Naive thymus-derived CD4-positive, alpha-beta T cell (primary cell): ENCODE data around the gene INPP5A. TPM values are rescaled to one million over a fixed set of nuclear protein-coding genes. Genes with fewer than 3 reads are reported as not detected.
A peak's percentile ranks its signal among the peaks of the same experiment; 100 is the strongest.

Experiments used
- ATAC-seq: fragments of 150-1000 bp; cut with Tn5 transposase; 2 replicates; pipeline ENCODE4 v1.10.0; 2021; ENCODE audit warnings: mild to moderate bottlenecking, moderate library complexity
- CTCF ChIA-PET: fragments of 350-600 bp; sonication (Branson Sonifier 250); formaldehyde crosslinking; loops from one replicate; lab custom pipeline; 2021; ENCODE audit warnings: antibody characterized with exemption; lab: Charles Lee
- POLR2A ChIA-PET: fragments of 350-600 bp; sonication (Branson Sonifier 250); formaldehyde crosslinking; loops from one replicate; lab custom pipeline; 2021; ENCODE audit warnings: antibody characterized with exemption, inconsistent platforms; lab: Charles Lee
- DNase-seq, 9 donors: peaks; one replicate each; pipeline versions ENCODE4 v3.0.0 to v3.0.0-alpha.2; 2020 to 2022; ENCODE audit warnings: mixed read lengths in 1 of 9
- H3K27ac ChIP-seq: one replicate; pipeline ENCODE4 v1.7.0; 2013; ENCODE audit warnings: mild to moderate bottlenecking, low read depth, low read length, moderate library complexity
- H3K27me3 ChIP-seq, 2 donors: one replicate each; pipeline ENCODE4 v1.7.0; 2013; ENCODE audit warnings: low read length in 2 of 2, mild to moderate bottlenecking in 2 of 2, moderate library complexity in 2 of 2; ENCODE audit not compliant: control insufficient read depth in 2 of 2, insufficient read depth in 2 of 2
- H3K36me3 ChIP-seq, 3 experiments: 1 replicate in 2 of 3; 2 replicates in 1 of 3; pipeline ENCODE4 v1.7.0; 2013; ENCODE audit warnings: low read length in 3 of 3, mild to moderate bottlenecking in 3 of 3, moderate library complexity in 1 of 3; ENCODE audit not compliant: insufficient read depth in 3 of 3, control insufficient read depth in 2 of 3
- H3K4me1 ChIP-seq, 2 donors: one replicate each; pipeline ENCODE4 v1.7.0; 2013; ENCODE audit warnings: low read length in 2 of 2, mild to moderate bottlenecking in 2 of 2, moderate library complexity in 1 of 2; ENCODE audit not compliant: control insufficient read depth in 2 of 2, insufficient read depth in 2 of 2
- H3K4me3 ChIP-seq: 2 replicates; pipeline ENCODE4 v1.7.0; 2013; ENCODE audit warnings: mild to moderate bottlenecking, low read length
- H3K9me3 ChIP-seq, 3 experiments: 1 replicate in 2 of 3; 2 replicates in 1 of 3; pipeline ENCODE4 v1.7.0; 2013; ENCODE audit warnings: low read length in 3 of 3; ENCODE audit not compliant: control insufficient read depth in 2 of 3
- H3K27ac Mint-ChIP-seq, 9 donors: one replicate each; pipeline ENCODE4 v1.8.0; 2020 to 2022; ENCODE audit warnings: mixed read lengths in 9 of 9, mild to moderate bottlenecking in 8 of 9, moderate library complexity in 5 of 9, inconsistent platforms in 2 of 9
- H3K27me3 Mint-ChIP-seq, 5 donors: one replicate each; pipeline ENCODE4 v1.8.0; 2021 to 2022; ENCODE audit warnings: mixed read lengths in 5 of 5, mild to moderate bottlenecking in 1 of 5
- H3K36me3 Mint-ChIP-seq, 5 donors: one replicate each; pipeline ENCODE4 v1.8.0; 2020 to 2022; ENCODE audit warnings: mixed read lengths in 5 of 5, mild to moderate bottlenecking in 3 of 5, inconsistent platforms in 1 of 5
- H3K4me1 Mint-ChIP-seq, 7 donors: one replicate each; pipeline ENCODE4 v1.8.0; 2020 to 2022; ENCODE audit warnings: mixed read lengths in 7 of 7, mild to moderate bottlenecking in 3 of 7, inconsistent platforms in 1 of 7
- H3K4me3 Mint-ChIP-seq, 10 donors: one replicate each; pipeline ENCODE4 v1.8.0; 2020 to 2022; ENCODE audit warnings: mild to moderate bottlenecking in 10 of 10, mixed read lengths in 10 of 10, moderate library complexity in 6 of 10, inconsistent platforms in 2 of 10
- H3K9me3 Mint-ChIP-seq, 11 donors: one replicate each; pipeline ENCODE4 v1.8.0; 2020 to 2022; ENCODE audit warnings: mixed read lengths in 11 of 11, mild to moderate bottlenecking in 4 of 11, inconsistent platforms in 1 of 11, moderate library complexity in 1 of 11
- intact Hi-C, 2 donors: fragments of 100-400 bp; cut with micrococcal nuclease; formaldehyde crosslinking; loops; one replicate each; pipeline ENCODE4 v1.15.1; 2023
- polyA plus RNA-seq, 2 donors: library from polyadenylated mRNA; unstranded; fragments of 300-500 nt; fragmentation: Illumina TruSeq; gene quantifications; one replicate each; pipeline ENCODE4 v1.2.3, GENCODE V29; 2021
- total RNA-seq, 6 experiments: library from RNA in 5 of 6; stranded (reverse) in 5 of 6; gene quantifications; 1 replicate in 5 of 6; 2 replicates in 1 of 6; pipeline ENCODE4 v1.2.3 and lab custom pipeline; 2021 to 2026

The INPP5A gene
- total and polyA plus RNA-seq, 7 experiments from 2014 or later, result 0.97 to 30.7 (median 25.0) TPM

DNA sequence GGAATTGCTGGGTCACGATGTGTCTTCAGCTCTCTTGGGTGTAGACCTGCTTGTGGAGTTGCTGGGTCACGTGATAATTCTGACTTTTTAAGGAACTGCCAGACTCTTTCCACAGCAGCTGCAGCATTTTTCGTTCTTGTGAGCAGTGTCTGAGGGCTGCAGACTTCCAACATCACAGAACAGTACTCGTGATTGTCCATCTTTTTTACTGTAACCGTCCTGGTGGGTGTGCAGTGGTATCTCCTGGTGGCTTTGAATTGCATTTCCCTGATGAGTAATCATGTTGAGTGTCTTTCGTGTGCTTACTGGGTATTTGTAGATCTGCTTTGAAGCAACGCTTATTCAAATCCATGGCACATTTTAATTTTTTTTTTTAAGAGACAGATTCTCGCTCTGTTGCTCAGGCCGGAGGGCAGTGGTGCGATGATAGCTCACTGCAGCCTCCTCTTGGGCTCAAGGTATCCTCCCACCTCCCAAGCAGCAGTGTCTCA, 22.7 kb downstream of the INPP5A start:
- no peak for DNase-seq
- ChIA-PET CTCF (interaction anchor here (0.6 to 0.7 kb wide), 4 partner anchors 34 to 291 kb away, joined by 3 to 7 read pairs (median 4); no protein-coding TSS in a partner anchor), POLR2A (no interaction called here)
- no peaks in the 10 kb centered on the region for H3K36me3 ChIP-seq
- H3K4me1 ChIP-seq, result peaks cover 6 to 18% of the 10 kb centered on the region in 2 donors
- intact Hi-C loops, result loop anchor here in 1 of 2 donors (10.0 kb wide), 1 partner anchor 895 kb away; the partner anchor contains the start of gene SCART1
- no peaks in the 10 kb centered on the region for H3K9me3 ChIP-seq
- peak; percentile 28 for ATAC-seq
- H3K4me3 Mint-ChIP-seq, result peak overlapping the region in 5 of 10 donors; percentile 21 to 55 (median 38)
- no peak overlapping the region for H3K4me3 ChIP-seq
- no peaks in the 10 kb centered on the region for H3K9me3 Mint-ChIP-seq
- peak overlapping the region in 4 of 9 donors; percentile 26 to 54 (median 39) for H3K27ac Mint-ChIP-seq
- no peaks in the 10 kb centered on the region for H3K27me3 ChIP-seq
- no peak overlapping the region for H3K27ac ChIP-seq
- H3K4me1 Mint-ChIP-seq, result peaks cover 24 to 61% (median 48%) of the 10 kb centered on the region in 7 donors
- peaks cover 0 to 8% (median 2%) of the 10 kb centered on the region in 5 donors for H3K36me3 Mint-ChIP-seq
- no peaks in the 10 kb centered on the region for H3K27me3 Mint-ChIP-seq

DNA sequence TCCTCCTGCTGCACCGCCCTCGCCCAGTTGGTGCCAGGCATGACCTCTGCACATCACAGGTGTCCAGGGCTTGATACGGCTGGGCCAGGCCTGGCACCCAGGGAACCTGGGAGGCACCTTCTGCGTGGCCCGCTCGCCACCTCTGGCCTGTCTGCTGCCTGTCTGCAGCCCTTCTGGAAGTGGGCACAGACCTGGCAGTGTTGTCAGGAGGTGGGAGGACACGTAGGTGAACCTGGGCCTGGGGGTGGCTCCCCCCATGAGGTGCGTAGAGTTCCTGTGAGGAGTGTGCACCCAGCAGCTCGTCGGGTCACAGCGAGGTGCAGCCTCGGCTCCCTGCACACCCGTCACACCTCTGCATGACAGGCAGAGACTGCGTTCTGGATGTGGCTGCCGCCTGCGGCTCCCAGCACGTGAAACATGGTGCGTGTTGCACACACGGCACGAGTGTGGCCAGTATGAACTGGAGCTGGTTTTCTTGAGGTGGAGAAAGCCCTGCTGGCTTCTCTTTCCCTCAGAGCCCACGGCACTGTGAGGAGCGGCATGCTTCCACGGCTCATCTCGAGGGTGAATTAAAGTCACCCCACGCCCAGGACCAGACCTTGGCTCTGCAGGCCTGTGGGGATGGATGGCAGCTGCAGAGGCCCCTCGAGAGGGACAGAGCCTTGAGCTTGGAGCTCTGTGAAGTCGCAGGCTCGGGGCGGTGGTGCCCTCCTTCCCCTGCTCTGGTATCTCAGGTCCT, 24.8 kb downstream of the INPP5A start:
- H3K4me3 Mint-ChIP-seq, result peak overlapping the region in 2 of 10 donors; percentile 21 to 30
- H3K4me3 ChIP-seq, result no peak overlapping the region
- no peaks in the 10 kb centered on the region for H3K9me3 ChIP-seq
- peaks cover 0 to 5% of the 10 kb centered on the region in 2 donors for H3K4me1 ChIP-seq
- no peaks in the 10 kb centered on the region for H3K27me3 ChIP-seq
- H3K27me3 Mint-ChIP-seq, result no peaks in the 10 kb centered on the region
- DNase-seq, result no peak
- no peak overlapping the region for H3K27ac Mint-ChIP-seq
- no peaks in the 10 kb centered on the region for H3K36me3 ChIP-seq
- H3K27ac ChIP-seq, result no peak overlapping the region
- ChIA-PET CTCF (interaction anchor here (0.6 kb wide), 1 partner anchor 125 kb away, joined by 3 read pairs; no protein-coding TSS in a partner anchor), POLR2A (no interaction called here)
- peaks cover 0 to 5% (median 0%) of the 10 kb centered on the region in 5 donors for H3K36me3 Mint-ChIP-seq
- no peaks in the 10 kb centered on the region for H3K9me3 Mint-ChIP-seq
- ATAC-seq, result no peak
- H3K4me1 Mint-ChIP-seq, result peaks cover 16 to 69% (median 55%) of the 10 kb centered on the region in 7 donors
- intact Hi-C loops, result loop anchor here in 1 of 2 donors (10.0 kb wide), 1 partner anchor 892 kb away; the partner anchor contains the start of gene SCART1

DNA sequence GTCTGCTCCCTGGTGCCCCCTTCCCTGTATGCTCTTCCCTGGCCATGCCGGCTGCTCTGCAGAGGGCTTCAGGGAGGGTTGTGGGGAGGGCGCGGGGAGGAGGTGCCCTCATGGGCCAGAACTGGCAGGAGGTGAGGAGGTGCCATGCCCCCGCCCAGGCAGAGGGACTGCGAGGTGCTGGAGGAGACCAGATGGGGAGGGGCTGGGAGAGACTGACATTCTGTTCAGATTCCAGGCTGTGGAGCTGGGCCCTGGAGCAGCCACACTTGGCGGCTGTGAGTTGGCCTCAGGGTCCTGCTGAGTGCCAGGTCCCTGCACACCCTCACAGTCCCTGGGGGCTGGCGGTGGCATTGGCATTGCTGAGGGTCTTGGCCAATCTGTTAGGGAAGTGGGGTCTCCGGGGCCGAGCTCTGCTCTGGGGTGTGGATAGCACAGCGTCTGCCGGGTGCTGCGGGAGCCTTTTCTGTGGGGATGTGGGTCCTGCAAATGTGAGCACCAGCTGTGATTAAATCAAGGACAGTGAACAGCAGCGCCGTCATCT, 25.4 kb downstream of the INPP5A start:
- no peak for ATAC-seq
- Histone ChIP-seq H3K27ac (no peak overlapping the region), H3K4me1 (peaks cover 0 to 5% of the 10 kb centered on the region in 2 donors), H3K27me3 (no peaks in the 10 kb centered on the region), H3K9me3 (no peaks in the 10 kb centered on the region), H3K4me3 (no peak overlapping the region), H3K36me3 (no peaks in the 10 kb centered on the region)
- peaks cover 16 to 69% (median 49%) of the 10 kb centered on the region in 7 donors for H3K4me1 Mint-ChIP-seq
- no peak for DNase-seq
- peak overlapping the region in 1 of 9 donors; percentile 13 for H3K27ac Mint-ChIP-seq
- no peaks in the 10 kb centered on the region for H3K9me3 Mint-ChIP-seq
- peak overlapping the region in 1 of 10 donors; percentile 21 for H3K4me3 Mint-ChIP-seq
- no peaks in the 10 kb centered on the region for H3K27me3 Mint-ChIP-seq
- intact Hi-C loops, result loop anchor here in 1 of 2 donors (10.0 kb wide), 1 partner anchor 892 kb away; the partner anchor contains the start of gene SCART1
- POLR2A ChIA-PET, result no interaction called here
- H3K36me3 Mint-ChIP-seq, result peaks cover 0 to 5% (median 0%) of the 10 kb centered on the region in 5 donors
- CTCF ChIA-PET, result interaction anchor here (0.6 kb wide), 1 partner anchor 126 kb away, joined by 3 read pairs; no protein-coding TSS in a partner anchor

DNA sequence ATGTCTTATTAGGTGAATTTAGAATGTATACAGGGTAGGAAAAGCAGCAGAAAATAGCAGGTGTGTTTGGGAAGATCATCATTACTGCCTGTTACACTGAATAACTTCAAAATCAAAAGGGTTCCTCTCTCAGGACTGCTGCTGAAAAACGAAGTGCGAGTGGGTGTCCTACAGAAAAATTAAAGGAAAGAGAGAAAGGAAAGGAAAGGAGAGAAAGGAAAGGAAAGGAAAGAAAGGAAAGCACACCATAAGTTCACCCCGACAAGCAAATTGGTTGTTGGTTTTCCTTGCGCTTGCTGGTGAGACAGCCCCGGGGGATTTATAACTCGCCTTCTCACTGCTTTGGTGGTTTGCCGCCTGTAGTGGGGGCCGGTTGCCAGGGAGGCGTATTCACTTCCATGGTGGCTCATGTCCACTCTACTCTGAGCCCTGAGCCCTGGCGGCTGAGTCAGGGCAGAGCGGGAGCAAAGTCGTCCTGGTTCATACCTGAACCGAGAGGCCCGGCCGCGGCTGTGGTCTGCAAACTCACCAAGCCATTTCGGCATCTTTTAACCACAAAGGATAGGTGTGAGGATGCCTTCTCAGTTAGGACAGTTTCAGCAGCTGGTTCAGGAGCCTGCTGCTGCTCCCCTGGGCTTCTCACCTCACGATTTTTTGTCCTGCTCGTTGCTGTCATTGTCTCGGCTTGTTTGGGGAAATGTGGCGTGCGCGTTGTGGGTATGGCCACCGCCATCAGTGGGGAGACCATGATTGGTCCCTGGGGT, 26.1 kb downstream of the INPP5A start:
- H3K27ac Mint-ChIP-seq, result peak overlapping the region in 2 of 9 donors; percentile 13 to 72

GRCh38 chr10:132564249-132564605, 26.6 kb downstream of the INPP5A start:
- no peak for ATAC-seq
- DNase-seq, result no peak
- Mint-ChIP-seq H3K4me3 (peak overlapping the region in 2 of 10 donors; percentile 18 to 32), H3K36me3 (peaks cover 0 to 5% (median 0%) of the 10 kb centered on the region in 5 donors), H3K9me3 (no peaks in the 10 kb centered on the region), H3K27ac (peak overlapping the region in 1 of 9 donors; percentile 72), H3K4me1 (peaks cover 16 to 62% (median 44%) of the 10 kb centered on the region in 7 donors), H3K27me3 (no peaks in the 10 kb centered on the region)
- ChIA-PET POLR2A (no interaction called here), CTCF (no interaction called here)
- H3K27ac ChIP-seq, result no peak overlapping the region
- no peaks in the 10 kb centered on the region for H3K36me3 ChIP-seq
- intact Hi-C loops, result loop anchor here in 1 of 2 donors (10.0 kb wide), 1 partner anchor 891 kb away; the partner anchor contains the start of gene SCART1
- peaks cover 0 to 5% of the 10 kb centered on the region in 2 donors for H3K4me1 ChIP-seq
- H3K27me3 ChIP-seq, result no peaks in the 10 kb centered on the region
- no peak overlapping the region for H3K4me3 ChIP-seq
- no peaks in the 10 kb centered on the region for H3K9me3 ChIP-seq

More for the DNA sequence above, 26.1 kb downstream of the INPP5A start:
- no peaks in the 10 kb centered on the region for H3K9me3 Mint-ChIP-seq
- no peaks in the 10 kb centered on the region for H3K36me3 ChIP-seq
- H3K27me3 ChIP-seq, result no peaks in the 10 kb centered on the region
- POLR2A ChIA-PET, result no interaction called here
- peaks cover 0 to 5% of the 10 kb centered on the region in 2 donors for H3K4me1 ChIP-seq
- no peaks in the 10 kb centered on the region for H3K9me3 ChIP-seq
- H3K27me3 Mint-ChIP-seq, result no peaks in the 10 kb centered on the region
- peaks cover 16 to 66% (median 49%) of the 10 kb centered on the region in 7 donors for H3K4me1 Mint-ChIP-seq
- intact Hi-C loops, result loop anchor here in 1 of 2 donors (10.0 kb wide), 1 partner anchor 891 kb away; the partner anchor contains the start of gene SCART1
- ATAC-seq (no peak), DNase-seq (no peak)
- peaks cover 0 to 5% (median 0%) of the 10 kb centered on the region in 5 donors for H3K36me3 Mint-ChIP-seq
- no peak overlapping the region for H3K4me3 ChIP-seq
- H3K4me3 Mint-ChIP-seq, result peak overlapping the region in 2 of 10 donors; percentile 18 to 32
- H3K27ac ChIP-seq, result no peak overlapping the region
- CTCF ChIA-PET, result no interaction called here

DNA sequence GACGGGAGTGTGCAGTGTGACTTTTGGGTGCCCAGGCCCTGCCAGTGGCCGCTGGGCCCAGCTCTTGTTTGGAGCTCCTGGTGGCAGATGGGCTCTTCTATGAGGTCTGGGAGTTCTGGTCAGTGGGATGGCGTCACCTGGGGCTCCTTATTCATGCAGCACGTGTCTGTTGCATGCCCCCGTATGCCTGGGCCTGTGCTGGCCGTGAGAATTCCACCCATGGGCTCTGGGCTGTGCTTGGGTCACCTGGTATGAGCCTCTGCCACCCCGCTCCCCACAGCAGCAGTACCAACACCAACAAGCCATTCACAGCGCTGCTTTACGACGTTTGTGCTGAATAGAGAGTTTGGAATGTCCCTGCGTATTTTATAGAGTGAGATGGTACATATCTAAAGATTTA, 27.1 kb downstream of the INPP5A start:
- POLR2A ChIA-PET, result no interaction called here
- no peak for ATAC-seq
- H3K36me3 Mint-ChIP-seq, result peaks cover 0 to 5% (median 0%) of the 10 kb centered on the region in 5 donors
- H3K4me3 Mint-ChIP-seq, result no peak overlapping the region
- Histone ChIP-seq H3K36me3 (no peaks in the 10 kb centered on the region), H3K27ac (no peak overlapping the region), H3K27me3 (no peaks in the 10 kb centered on the region), H3K4me1 (peaks cover 0 to 5% of the 10 kb centered on the region in 2 donors), H3K9me3 (no peaks in the 10 kb centered on the region), H3K4me3 (no peak overlapping the region)
- no peaks in the 10 kb centered on the region for H3K27me3 Mint-ChIP-seq
- H3K27ac Mint-ChIP-seq, result no peak overlapping the region
- H3K9me3 Mint-ChIP-seq, result no peaks in the 10 kb centered on the region
- no peak for DNase-seq
- CTCF ChIA-PET, result no interaction called here
- H3K4me1 Mint-ChIP-seq, result peaks cover 15 to 57% (median 40%) of the 10 kb centered on the region in 7 donors
- intact Hi-C loops, result loop anchor here in 1 of 2 donors (10.0 kb wide), 1 partner anchor 890 kb away; the partner anchor contains the start of gene SCART1
